Omental fat pad (tissue), 4 donors: ENCODE measurements around the gene DHTKD1. TPM values are rescaled to one million over a fixed set of nuclear protein-coding genes. Genes with fewer than 3 reads are reported as not detected.

ENCODE experiments used
- ATAC-seq: fragments of 150-250 bp; one replicate; pipeline ENCODE4 v1.9.1; 2016; ENCODE audit warnings: mild to moderate bottlenecking, moderate library complexity; ENCODE audit not compliant: low FRiP score
- DNase-seq: peaks from one replicate; pipeline ENCODE4 v3.0.0-alpha.2; 2019; ENCODE audit warnings: low spot score
- CTCF ChIP-seq, 3 donors: fragments of 450-650 bp; IDR thresholded peaks; one replicate each; pipeline ENCODE4 v1.5.1; 2016 to 2017; ENCODE audit warnings: antibody characterized with exemption in 3 of 3, mild to moderate bottlenecking in 3 of 3, moderate library complexity in 2 of 3
- total RNA-seq, 4 donors: library from RNA; depleted of rRNA; stranded (reverse); fragments of >200 nt; gene quantifications; one replicate each; pipeline ENCODE4 v1.1.0, GENCODE V29; 2016

The DHTKD1 gene
- 10 to 100 TPM; 18.3 to 29.5 (median 26.1) TPM for total RNA-seq

GRCh38 chr10:12068449-12069269, at the start of gene DHTKD1:
Gene DHTKD1 (plus strand): TSS chr10:12068954. CDS start chr10:12069034, 80 bp downstream.
- DNase-seq (peak; percentile 83), ATAC-seq (peak; percentile 100)
- peak in 1 of 3 donors; percentile 1 for TF ChIP-seq CTCF (IDR thresholded peaks at IDR 0.05)

- no peak for DNase-seq
- no peak for ATAC-seq
- no peak for TF ChIP-seq CTCF (IDR thresholded peaks at IDR 0.05)
Measured at GRCh38 chr10:12019283-12019971, 49.3 kb upstream of the DHTKD1 start.

- TF ChIP-seq CTCF (IDR thresholded peaks at IDR 0.05), result no peak
- ATAC-seq, result no peak
Measured at GRCh38 chr10:12020574-12020973, 48.2 kb upstream of the DHTKD1 start.

GRCh38 chr10:12022580-12023257, 46.0 kb upstream of the DHTKD1 start:
- ATAC-seq (no peak), DNase-seq (no peak)
- no peak for TF ChIP-seq CTCF (IDR thresholded peaks at IDR 0.05)

More at GRCh38 chr10:12020574-12020973, 48.2 kb upstream of the DHTKD1 start:
- no peak for DNase-seq

- no peak for DNase-seq
- no peak for TF ChIP-seq CTCF (IDR thresholded peaks at IDR 0.05)
- ATAC-seq, result no peak
Measured at GRCh38 chr10:12025591-12025990, 43.2 kb upstream of the DHTKD1 start.

GRCh38 chr10:12027539-12027938, 41.2 kb upstream of the DHTKD1 start:
- no peak for TF ChIP-seq CTCF (IDR thresholded peaks at IDR 0.05)
- ATAC-seq (no peak), DNase-seq (no peak)
